Karpas-422 (cell line): Measurements from ENCODE around the gene NDUFAB1. TPM values are rescaled to one million over a fixed set of nuclear protein-coding genes. Genes with fewer than 3 reads are reported as not detected.
"Not testable (repeated sequence)": the region's sequence is repeated elsewhere in the genome, so short reads cannot be mapped to it uniquely, and the experiment has no call there.

Source experiments
- DNase-seq: peaks from one replicate; pipeline ENCODE4 v3.0.0-alpha.2; 2015
- H2AFZ ChIP-seq: fragments of 200-600 bp; sonication (generic); 2 replicates; pipeline ENCODE4 v1.6.1; 2014; ENCODE audit warnings: antibody characterized with exemption, low read length, mixed read lengths
- H3K27ac ChIP-seq: fragments of 200-600 bp; sonication (generic); 2 replicates; pipeline ENCODE4 v1.5.1; 2014; ENCODE audit warnings: mild to moderate bottlenecking, low read length, moderate library complexity
- H3K27me3 ChIP-seq: fragments of 200-600 bp; sonication (generic); 2 replicates; pipeline ENCODE4 v1.6.1; 2014; ENCODE audit warnings: low read length, mixed read lengths
- H3K36me3 ChIP-seq: fragments of 200-600 bp; sonication (generic); 2 replicates; pipeline ENCODE4 v1.6.1; 2014; ENCODE audit warnings: low read length, mixed read lengths; ENCODE audit not compliant: insufficient read depth
- H3K4me1 ChIP-seq: fragments of 200-600 bp; sonication (generic); 2 replicates; pipeline ENCODE4 v1.6.1; 2014; ENCODE audit warnings: mild to moderate bottlenecking, low read length, mixed read lengths
- H3K4me2 ChIP-seq: fragments of 200-600 bp; sonication (generic); 2 replicates; pipeline ENCODE4 v1.6.1; 2014; ENCODE audit warnings: low read length, low read depth, mild to moderate bottlenecking; ENCODE audit not compliant: poor library complexity, severe bottlenecking
- H3K4me3 ChIP-seq: fragments of 200-600 bp; sonication (generic); 2 replicates; pipeline ENCODE4 v1.5.1; 2014; ENCODE audit warnings: mild to moderate bottlenecking, antibody characterized with exemption, low read length, mixed read lengths
- H3K79me2 ChIP-seq: fragments of 200-600 bp; sonication (generic); 2 replicates; pipeline ENCODE4 v1.6.1; 2014; ENCODE audit warnings: mild to moderate bottlenecking, low read length, mixed read lengths
- H3K9ac ChIP-seq: fragments of 200-600 bp; sonication (generic); 2 replicates; pipeline ENCODE4 v1.6.0; 2014; ENCODE audit warnings: low read length
- H3K9me2 ChIP-seq: fragments of 200-600 bp; sonication (generic), shearing (Covaris generic); replicated peaks from 2 replicates; pipeline ENCODE4 v1.6.0; 2014; ENCODE audit warnings: mild to moderate bottlenecking, low read length, moderate library complexity; ENCODE audit not compliant: insufficient read depth
- H3K9me3 ChIP-seq: fragments of 300-700, 200-600 bp; sonication (generic); 2 replicates; pipeline ENCODE4 v1.6.1; 2014; ENCODE audit warnings: low read length, mixed read lengths
- H4K20me1 ChIP-seq: fragments of 200-600 bp; sonication (generic); 2 replicates; pipeline ENCODE4 v1.6.1; 2014; ENCODE audit warnings: mild to moderate bottlenecking, antibody characterized with exemption, low read length, low read depth; ENCODE audit not compliant: insufficient read depth
- total RNA-seq: library from RNA; depleted of rRNA; stranded (reverse); fragments of >200 nt; shearing (Covaris generic); gene quantifications from 2 replicates; pipeline ENCODE4 v1.2.3, GENCODE V29; 2014; ENCODE audit warnings: low replicate concordance; rRNA removed

The NDUFAB1 gene
- 134 and 193 TPM in 2 replicates for total RNA-seq

DNA sequence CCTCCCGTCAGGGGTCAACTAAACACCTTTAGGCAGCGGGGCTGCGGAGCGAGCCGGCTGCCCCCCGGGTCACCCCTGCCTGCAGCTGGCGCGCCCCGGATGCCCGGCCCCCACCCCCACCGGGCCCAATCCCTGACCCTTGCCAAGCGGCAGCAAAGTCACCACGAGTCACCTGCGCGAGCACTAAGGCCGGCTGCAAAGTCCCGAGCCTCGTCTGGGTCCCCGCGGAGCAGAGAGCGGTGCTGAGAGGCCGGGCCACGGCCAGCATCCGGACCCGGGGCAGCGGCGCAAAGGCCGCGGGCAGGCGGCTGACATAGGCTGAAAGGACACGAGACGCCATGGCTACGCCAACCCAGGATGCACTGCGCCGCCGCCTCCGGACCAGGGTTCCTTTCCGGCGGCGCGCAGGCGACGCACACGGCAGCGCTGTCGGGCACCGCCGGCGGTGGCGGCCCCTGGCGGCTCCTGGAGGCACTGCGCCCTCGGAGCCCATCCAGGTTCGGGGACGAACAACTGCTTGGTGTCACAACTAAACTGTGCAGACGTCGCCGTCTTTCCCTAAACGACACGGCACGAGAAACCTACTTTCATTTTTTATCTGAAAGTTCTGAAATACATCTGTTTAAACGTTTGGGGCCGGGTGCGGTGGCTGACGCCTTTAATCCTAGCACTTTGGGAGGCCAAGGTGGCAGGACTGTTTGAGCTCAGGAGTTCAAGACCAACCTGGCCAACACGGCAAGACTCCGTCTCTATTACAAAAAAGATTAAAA is at the start of gene NDUFAB1:
TSS of gene NDUFAB1 (minus strand) at position 366 of the 770 bp plus-strand sequence. CDS start at position 340, 26 bp downstream.
- Histone ChIP-seq H3K27me3 (no peaks in the 10 kb centered on the region), H3K4me2 (peak within 1 kb of the TSS; percentile 83), H3K27ac (peak within 1 kb of the TSS; percentile 72), H3K9ac (peak within 1 kb of the TSS; percentile 99), H3K4me1 (peaks cover 23% of the 10 kb centered on the region), H3K9me3 (no peaks in the 10 kb centered on the region), H2AFZ (peak within 1 kb of the TSS; percentile 95), H3K36me3 (peaks cover 20% of the 10 kb centered on the region; the same call in 1 of the 2 replicates), H3K79me2 (peaks cover 48% of the 10 kb centered on the region), H3K4me3 (peak within 1 kb of the TSS; percentile 100), H3K9me2 (no peaks in the 10 kb centered on the region), H4K20me1 (peaks cover 42% of the 10 kb centered on the region)
- DNase-seq, result peak; percentile 96

DNA sequence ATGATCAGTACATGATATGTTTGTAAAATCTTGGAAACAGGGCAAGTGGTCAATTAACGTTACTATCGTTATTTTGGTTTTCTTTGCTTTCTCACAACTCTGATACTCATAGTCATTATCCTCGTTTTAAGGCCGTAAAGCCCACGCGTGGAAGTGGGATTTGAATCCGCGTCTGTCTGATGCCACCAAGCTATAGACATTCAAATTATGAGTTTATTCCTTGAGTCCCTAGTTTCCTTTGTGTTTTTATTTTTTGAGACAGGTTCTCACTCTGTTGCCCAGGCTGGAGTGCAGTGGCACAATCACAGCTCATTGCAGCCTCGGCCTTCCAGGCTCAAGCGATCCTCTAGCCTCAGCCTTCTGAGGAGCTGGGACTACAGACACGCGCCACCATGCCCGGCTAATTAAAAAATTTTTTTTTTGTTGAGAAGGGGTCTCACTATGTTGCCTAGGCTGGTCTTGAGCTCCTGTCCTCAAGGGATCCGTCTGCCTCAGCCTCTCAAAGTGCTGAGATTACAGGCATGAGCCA is 46.2 kb upstream of the NDUFAB1 start:
- no peaks in the 10 kb centered on the region for H4K20me1 ChIP-seq
- no peak for DNase-seq
- H3K9me3 ChIP-seq, result no peaks in the 10 kb centered on the region
- H2AFZ ChIP-seq, result no peak overlapping the region
- H3K36me3 ChIP-seq, result peaks cover 25% of the 10 kb centered on the region
- no peaks in the 10 kb centered on the region for H3K9me2 ChIP-seq
- peak overlapping the region; percentile 77; the same call in 1 of the 2 replicates for H3K27ac ChIP-seq
- H3K9ac ChIP-seq, result peak overlapping the region; percentile 93
- peak overlapping the region; percentile 95 for H3K4me3 ChIP-seq
- peaks cover 24% of the 10 kb centered on the region for H3K4me1 ChIP-seq
- peaks cover 81% of the 10 kb centered on the region for H3K79me2 ChIP-seq
- peak overlapping the region; percentile 88 for H3K4me2 ChIP-seq
- no peaks in the 10 kb centered on the region for H3K27me3 ChIP-seq

DNA sequence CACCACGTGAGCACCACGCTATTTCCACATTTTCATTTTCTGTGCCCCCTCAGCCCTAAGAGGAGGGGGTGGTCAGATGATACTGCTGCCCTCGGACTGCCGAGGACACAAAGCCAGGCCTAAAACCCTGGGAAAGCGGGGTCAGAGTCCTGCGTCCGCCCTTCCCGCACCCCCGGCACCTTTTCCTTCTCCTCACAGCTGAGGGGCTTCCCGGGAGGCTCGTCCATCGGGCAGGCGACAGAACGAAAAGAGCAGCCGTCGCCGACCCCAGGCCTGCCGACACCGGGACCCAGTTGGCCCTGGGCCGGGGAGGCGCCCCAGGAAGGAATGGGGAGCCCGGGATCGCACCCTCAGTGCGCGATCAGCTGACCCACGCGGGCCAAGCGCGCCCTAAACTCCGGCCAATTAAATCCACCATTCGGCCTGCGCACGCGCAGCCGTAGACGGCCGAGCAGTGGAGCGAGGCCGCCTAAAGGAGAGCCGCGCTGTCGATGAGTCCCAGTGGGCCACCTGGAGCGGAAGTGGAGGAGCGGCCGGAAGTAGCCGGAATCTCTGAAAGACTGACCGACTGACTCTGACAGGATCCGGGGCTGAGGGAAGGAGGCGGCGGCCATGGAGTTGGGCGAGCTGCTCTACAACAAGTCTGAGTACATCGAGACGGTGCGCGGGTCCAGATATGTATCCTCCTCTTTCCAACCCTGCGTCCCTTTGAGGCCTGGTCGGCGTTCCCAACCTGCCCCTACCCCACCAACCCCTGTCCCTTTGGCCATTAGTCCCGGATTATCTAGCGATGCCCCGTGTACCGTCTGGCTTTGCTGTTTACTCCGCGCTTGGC is 45.0 kb upstream of the NDUFAB1 start, which contains the start of the genes DCTN5 and PALB2:
TSS of gene DCTN5 (plus strand) at position 536 of the 835 bp plus-strand sequence. CDS start at position 613, 77 bp downstream.
TSS of gene PALB2 (minus strand) at position 380 of the 835 bp plus-strand sequence. CDS start at position 227, 153 bp downstream.
- peaks cover 24% of the 10 kb centered on the region for H3K4me1 ChIP-seq
- H2AFZ ChIP-seq, result peak within 1 kb of the TSS; percentile 68
- peaks cover 69% of the 10 kb centered on the region for H3K79me2 ChIP-seq
- H3K36me3 ChIP-seq, result peaks cover 14% of the 10 kb centered on the region
- DNase-seq, result peak; percentile 98
- H3K9me2 ChIP-seq, result no peaks in the 10 kb centered on the region
- H3K27me3 ChIP-seq, result no peaks in the 10 kb centered on the region
- H4K20me1 ChIP-seq, result no peaks in the 10 kb centered on the region
- H3K27ac ChIP-seq, result peak within 1 kb of the TSS; percentile 77
- H3K4me3 ChIP-seq, result peak within 1 kb of the TSS; percentile 95
- peak within 1 kb of the TSS; percentile 88 for H3K4me2 ChIP-seq
- no peaks in the 10 kb centered on the region for H3K9me3 ChIP-seq
- peak within 1 kb of the TSS; percentile 93 for H3K9ac ChIP-seq

- Histone ChIP-seq H3K9me3 (no peaks in the 10 kb centered on the region), H4K20me1 (no peaks in the 10 kb centered on the region), H3K36me3 (peaks cover 12% of the 10 kb centered on the region), H3K9me2 (no peaks in the 10 kb centered on the region), H3K4me3 (peak overlapping the region; percentile 95), H3K4me2 (peak overlapping the region; percentile 81), H3K27me3 (no peaks in the 10 kb centered on the region), H3K9ac (peak overlapping the region; percentile 93), H3K27ac (peak overlapping the region; percentile 56; the same call in 1 of the 2 replicates), H2AFZ (peak overlapping the region; percentile 64), H3K79me2 (peaks cover 68% of the 10 kb centered on the region), H3K4me1 (peaks cover 24% of the 10 kb centered on the region)
- DNase-seq, result peak; percentile 55
These were observed 44.5 kb upstream of the NDUFAB1 start for GRCh38 chr16:23640615-23640930.

DNA sequence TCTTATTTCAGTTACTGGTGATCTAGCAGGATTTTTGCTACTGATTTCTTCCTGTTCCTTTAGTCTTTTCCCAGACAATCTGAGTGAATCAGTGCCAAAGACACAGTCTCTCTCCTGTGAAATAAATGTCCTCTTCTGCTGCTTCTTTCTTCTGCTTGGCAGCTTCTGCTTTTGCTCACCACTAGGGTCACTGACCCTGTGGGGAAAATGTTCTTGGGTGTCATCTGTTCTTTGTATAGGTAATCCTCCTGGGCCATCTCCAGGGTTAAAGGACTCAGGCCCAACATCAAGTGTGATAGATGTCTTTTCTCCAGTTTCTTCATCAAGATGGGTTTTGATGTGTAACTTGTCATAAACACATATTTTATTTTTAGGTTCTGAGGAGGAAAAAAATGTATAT is 39.8 kb upstream of the NDUFAB1 start:
- Histone ChIP-seq H3K36me3 (peaks cover 22% of the 10 kb centered on the region), H3K4me1 (peaks cover 11% of the 10 kb centered on the region), H3K9me2 (no peaks in the 10 kb centered on the region), H4K20me1 (no peaks in the 10 kb centered on the region; the same call in 1 of the 2 replicates), H2AFZ (no peak overlapping the region), H3K4me2 (no peak overlapping the region), H3K9ac (no peak overlapping the region), H3K79me2 (peaks cover 70% of the 10 kb centered on the region), H3K27me3 (no peaks in the 10 kb centered on the region), H3K27ac (no peak overlapping the region), H3K4me3 (no peak overlapping the region), H3K9me3 (no peaks in the 10 kb centered on the region)
- DNase-seq, result no peak

GRCh38 chr16:23634461-23635036 is 38.4 kb upstream of the NDUFAB1 start:
- no peak overlapping the region for H3K27ac ChIP-seq
- H2AFZ ChIP-seq, result no peak overlapping the region
- no peak for DNase-seq
- H3K4me1 ChIP-seq, result peaks cover under 1% of the 10 kb centered on the region
- no peaks in the 10 kb centered on the region for H3K9me2 ChIP-seq
- no peaks in the 10 kb centered on the region; the same call in 1 of the 2 replicates for H4K20me1 ChIP-seq
- no peaks in the 10 kb centered on the region for H3K9me3 ChIP-seq
- no peak overlapping the region for H3K9ac ChIP-seq
- no peaks in the 10 kb centered on the region for H3K27me3 ChIP-seq
- H3K4me3 ChIP-seq, result no peak overlapping the region
- H3K79me2 ChIP-seq, result peaks cover 67% of the 10 kb centered on the region
- peaks cover 33% of the 10 kb centered on the region for H3K36me3 ChIP-seq
- H3K4me2 ChIP-seq, result no peak overlapping the region

- H3K27ac ChIP-seq, result not testable (repeated sequence)
These were observed 35.8 kb upstream of the NDUFAB1 start for GRCh38 chr16:23631874-23632273.

More at GRCh38 chr16:23631874-23632273, 35.8 kb upstream of the NDUFAB1 start:
- not testable (repeated sequence) for H3K4me3 ChIP-seq, DNase-seq, H3K4me1 ChIP-seq, H3K27me3 ChIP-seq, H3K9me2 ChIP-seq, H4K20me1 ChIP-seq, H2AFZ ChIP-seq, H3K9ac ChIP-seq, H3K9me3 ChIP-seq, H3K4me2 ChIP-seq
- Histone ChIP-seq H3K36me3 (peaks cover 41% of the 10 kb centered on the region), H3K79me2 (peaks cover 62% of the 10 kb centered on the region)
